ENCODE data around the gene MADCAM1.

The MADCAM1 gene

DNA sequence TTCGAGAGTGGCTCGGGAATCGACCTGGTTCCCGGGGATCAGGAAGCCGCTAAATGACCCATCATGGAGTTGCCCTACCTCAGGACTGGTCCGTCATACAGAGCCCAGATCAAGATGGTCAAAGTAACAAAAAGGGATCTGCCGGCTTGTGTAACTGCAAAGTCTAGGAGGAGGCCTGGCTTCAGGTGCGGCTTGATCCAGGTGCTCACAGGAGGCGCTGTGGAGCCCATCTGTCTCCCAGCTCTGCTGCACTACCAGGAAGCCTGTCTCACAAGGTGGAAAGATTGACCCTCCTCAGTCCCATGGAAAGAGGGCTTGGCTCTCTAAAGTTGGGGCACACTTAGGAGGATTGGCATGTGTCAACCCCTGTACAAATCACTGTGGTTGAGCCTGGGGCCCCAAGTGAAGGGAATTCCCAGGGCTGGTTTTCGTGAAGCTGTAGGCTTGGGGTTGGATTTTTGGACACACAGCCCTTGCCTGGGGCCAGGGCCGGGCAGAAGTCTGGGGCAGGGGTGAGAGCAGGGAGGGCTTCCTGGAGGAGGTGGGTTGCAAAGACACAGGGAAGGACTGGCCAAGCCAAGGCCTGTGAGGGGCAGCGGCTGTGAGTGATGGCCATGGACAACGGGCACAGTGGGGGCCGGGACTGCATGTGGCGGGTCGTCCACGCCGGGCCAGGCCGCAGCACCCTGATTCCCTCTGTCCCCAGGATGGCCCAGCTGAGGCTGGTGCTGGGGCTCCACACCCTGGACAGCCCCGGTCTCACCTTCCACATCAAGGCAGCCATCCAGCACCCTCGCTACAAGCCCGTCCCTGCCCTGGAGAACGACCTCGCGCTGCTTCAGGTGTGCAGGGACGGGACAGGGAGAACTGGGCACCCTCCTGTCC lies 51.8 kb downstream of the MADCAM1 start:
- in situ Hi-C loops (cut with MboI; ENCODE audit: low sequenced_read_pairs): no loop called here

- in situ Hi-C loops (cut with MboI; ENCODE audit: low sequenced_read_pairs): no loop called here
Measured at GRCh38 chr19:548886-549830, 52.9 kb downstream of the MADCAM1 start.

- in situ Hi-C loops (cut with MboI; ENCODE audit: low sequenced_read_pairs): no loop called here
Measured at GRCh38 chr19:554817-555216, 58.5 kb downstream of the MADCAM1 start.
